GM19324 (cell line): ENCODE measurements around the gene ATP10B.
A peak's percentile ranks its signal among the peaks of the same experiment; 100 is the strongest.

ENCODE experiments used
- ATAC-seq: cut with Tn5 transposase; IDR thresholded peaks from one replicate; pipeline ENCODE4 v1.9.1; 2021; ENCODE audit warnings: mild to moderate bottlenecking, moderate library complexity; ENCODE audit not compliant: unreplicated experiment, low FRiP score

ATP10B gene

DNA sequence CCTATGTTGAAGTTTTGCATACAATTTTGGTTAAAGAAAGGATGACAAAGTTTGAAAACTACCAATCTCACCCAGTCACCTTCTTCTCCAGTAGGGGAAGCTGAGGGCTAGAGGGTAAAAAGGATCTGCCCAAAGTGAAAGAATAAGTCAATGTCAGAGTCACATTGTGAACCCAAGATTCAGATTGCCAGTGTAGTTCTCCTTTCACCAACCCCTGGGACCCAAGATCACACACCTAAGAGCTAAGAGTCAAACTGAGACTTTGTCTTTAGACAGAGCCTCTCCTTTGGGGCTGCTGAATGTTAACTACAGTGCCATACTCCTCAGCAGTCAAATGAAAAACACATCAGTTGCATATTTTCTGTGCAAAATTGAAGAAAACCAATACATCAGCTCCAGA is 210.6 kb downstream of the ATP10B start:
- peak; percentile 60 for ATAC-seq

DNA sequence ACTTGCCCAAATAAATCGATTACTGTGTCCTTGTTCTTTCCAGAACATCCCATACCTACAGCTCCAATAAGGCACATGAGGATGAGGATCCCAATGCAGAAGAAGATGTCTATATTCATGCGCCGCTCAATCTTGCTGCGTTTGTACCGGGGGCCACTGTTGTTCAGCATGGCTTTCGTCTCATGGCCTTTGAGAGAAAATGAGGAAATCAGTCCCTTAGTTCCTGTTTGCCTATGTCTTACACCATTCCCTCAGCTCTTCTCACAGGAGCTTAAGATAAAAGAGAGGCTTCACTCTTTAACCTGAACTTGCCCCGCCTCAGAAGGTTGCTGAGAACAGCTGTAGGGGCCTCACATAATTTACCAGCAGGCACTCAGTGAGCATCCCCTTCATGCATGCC is 211.6 kb downstream of the ATP10B start:
- ATAC-seq = no peak

DNA sequence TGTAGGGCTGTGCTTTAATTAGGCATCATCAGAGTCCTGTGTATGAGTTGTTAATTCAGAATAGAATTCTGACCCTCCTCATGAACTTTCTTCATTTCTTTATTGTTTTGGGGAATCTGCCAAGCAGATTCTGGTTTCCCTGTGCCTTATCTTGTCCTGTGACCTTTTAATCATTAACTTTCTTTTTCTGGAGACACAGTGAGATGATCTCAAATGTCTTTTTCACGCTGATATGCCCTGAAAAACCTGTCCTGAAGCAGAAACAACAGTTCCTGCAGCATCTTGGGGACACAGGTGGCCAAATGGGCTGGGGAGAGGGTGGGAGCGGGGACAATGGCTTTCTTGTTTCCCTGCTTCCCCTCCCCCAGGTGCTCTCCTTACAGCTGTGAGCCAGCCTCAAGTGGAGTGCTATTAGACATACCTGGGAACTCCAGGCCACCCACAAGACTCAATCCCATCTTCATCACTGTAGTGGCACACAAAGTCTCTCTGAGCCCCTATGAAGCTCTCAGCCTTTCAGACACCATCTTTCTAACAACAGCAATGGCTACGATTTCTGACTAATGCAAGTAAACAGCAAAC is 213.8 kb downstream of the ATP10B start:
- no peak for ATAC-seq

DNA sequence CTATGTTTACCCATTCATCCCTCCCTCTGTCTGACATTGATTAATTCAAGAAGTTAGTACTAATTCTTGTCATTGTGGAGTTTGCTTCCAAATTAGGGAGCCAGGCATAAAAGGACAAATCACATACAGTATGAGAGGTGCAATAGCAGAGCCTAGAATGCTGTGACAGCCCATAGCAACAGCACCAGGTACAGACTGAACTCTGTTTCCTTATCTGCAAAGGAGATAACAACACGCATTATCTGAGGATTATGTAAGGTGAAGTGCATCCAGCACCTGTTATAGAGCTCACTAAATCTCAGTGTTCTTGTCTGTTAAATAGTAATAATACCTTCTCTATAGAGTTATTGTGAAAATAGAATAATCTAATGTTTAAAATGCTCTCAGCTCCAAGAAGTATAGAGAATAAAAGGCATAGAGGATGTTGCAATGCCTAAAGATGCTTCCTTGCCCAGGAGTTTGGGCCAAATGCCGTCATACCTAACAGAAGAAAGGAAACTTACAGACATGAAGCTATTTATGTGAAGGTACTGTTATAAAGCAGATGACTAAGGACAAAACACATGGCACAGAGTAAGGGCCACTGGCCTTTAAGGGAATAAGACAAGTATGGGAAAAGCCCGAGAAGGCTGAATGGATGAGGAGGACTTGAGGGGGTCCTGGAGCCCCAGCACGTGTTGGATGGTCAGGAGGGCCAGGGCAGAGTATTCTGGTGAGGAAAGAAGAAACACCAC is 214.5 kb downstream of the ATP10B start:
- no peak for ATAC-seq

DNA sequence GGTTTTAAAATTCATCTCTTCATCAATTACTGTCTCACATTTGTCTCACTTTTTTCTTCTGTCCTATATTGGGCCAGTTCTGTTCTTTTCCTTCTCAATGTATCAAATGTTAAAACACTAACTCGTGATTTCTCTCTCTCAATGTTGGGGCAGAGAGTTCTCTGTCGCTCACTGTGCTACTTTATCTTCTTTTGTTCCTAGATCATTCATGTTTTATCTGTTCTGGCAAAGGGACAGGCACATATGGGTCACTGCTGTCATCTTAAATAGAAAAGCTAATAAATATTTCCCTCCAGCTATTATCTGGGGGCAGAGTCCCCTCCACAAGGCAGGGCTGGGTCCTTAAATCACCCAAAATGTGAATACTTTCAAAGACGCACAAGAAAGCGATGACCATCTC is 216.3 kb downstream of the ATP10B start:
- no peak for ATAC-seq

DNA sequence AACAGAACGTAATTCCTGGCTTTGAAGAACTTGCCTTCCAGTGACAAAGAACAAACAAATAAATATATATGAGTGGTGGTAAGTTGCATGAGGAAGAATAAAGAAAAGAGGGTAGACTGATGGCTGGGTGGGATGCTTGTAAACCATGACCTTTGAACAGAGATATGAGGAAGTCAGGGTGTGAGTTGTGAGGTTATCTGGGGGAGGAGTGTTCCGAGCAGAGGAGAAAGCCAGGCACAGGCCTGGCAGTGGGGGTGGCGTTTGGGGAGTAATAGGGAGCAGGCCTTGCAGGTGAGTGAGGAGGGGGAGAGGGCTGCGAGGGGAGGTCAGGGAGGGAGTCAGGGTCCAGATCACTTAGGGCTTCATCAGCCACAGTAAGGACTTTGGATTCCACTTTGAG is 217.0 kb downstream of the ATP10B start:
- no peak for ATAC-seq

DNA sequence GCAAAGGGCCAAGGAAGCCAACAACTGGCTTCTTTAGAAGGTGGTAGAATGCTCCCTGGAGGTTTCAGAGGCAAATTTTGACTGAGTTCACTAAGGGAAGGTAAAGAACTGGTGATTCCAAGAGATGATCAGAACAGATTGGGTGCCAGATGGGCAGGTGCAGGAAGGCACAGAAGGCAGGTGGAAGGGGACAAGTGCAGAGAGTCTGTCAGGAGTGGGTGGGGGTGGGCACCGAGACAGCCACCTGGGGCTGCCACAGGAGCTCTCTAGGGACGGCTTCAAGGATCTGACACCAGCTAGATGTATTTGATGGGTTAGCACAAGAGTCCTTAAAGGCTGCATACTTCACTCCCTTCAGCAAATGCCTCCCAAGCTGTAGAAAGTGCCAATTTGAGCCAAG is 223.0 kb downstream of the ATP10B start:
- ATAC-seq = no peak

DNA sequence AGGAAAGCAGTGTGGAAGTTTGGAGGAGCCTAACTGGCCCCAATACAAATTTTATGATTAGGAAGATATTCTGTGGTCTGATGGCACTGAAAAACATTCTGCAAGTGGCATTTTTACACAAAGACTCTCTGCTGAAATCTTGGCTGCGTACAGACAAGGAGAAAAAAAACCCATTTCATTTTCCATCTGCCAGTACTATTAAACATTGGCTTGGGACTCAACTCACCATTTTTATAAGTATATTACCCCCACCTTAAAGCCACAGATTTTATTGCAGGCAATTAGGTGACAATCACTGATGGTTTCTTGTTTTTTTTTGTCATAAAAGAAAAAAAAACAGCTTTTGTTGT is 223.4 kb downstream of the ATP10B start:
- ATAC-seq = no peak

DNA sequence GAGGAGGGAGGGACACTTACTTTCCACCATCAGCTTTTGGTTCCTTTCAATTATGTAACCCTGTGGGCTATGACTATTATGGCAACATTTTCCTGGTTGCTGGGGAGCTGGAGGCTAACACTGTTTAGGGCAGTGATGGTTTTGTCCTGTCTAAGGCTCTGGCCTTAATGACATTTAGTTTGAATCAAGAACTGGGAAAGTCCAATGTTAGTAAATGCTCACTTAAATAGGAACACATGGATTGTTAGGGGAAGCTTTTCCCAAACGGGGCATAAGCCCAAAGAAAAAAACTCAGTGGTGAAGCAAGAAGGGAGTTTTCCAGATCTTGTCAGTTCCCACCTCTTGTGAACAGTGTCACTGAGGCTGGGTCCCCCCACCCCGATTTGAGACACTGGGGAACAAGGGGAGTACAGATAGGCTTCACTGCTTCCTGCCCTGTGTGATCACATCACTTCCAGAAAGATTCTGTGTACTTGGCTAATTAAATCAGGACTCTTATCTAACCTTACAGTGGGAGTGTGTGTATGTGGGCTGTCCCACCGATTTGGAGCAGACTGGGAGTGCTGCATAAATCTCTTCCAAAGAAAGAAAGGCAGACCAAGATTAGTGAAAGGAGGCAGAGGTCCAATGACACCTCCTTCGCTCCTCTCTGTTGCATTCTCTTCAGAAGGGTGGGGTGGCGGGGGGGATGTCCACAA is 223.9 kb downstream of the ATP10B start:
- ATAC-seq = no peak

DNA sequence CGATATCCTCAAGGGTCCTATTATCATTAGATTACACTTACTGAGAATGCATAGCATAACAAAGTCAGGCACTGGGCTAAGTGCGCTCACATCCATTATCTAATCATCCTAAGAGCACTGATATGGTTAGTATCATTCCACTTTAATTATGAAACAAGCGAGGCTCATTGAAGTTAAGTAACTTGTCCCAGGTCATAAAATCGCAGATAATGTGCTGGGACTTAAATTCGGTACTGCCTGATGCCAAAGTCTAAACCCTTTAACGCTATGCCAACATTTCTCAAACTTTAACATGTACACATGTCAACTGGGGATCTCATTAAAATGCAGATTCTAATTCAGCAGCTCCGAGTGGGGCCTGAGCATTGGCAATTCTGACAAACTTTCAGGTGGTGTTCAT is 225.7 kb downstream of the ATP10B start:
- ATAC-seq = no peak

DNA sequence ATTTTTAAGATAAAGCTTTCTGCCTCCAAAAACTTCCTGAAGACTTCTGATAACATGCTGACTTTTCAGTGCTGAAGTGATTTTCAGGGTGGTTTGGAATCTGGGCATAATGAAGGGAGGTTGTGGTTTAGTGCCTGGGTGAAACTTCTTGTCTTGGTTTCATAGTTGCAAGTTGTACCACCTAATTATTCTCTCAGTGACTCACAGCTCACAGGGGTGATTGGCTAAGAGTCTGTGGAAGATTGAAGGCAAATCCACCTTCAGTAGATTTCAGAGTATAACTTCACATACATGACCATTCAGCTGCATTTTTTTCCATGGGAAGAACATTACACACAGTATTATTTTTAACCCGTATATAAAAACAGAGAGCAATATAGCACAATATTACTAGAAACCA is 230.5 kb downstream of the ATP10B start:
- no peak for ATAC-seq

DNA sequence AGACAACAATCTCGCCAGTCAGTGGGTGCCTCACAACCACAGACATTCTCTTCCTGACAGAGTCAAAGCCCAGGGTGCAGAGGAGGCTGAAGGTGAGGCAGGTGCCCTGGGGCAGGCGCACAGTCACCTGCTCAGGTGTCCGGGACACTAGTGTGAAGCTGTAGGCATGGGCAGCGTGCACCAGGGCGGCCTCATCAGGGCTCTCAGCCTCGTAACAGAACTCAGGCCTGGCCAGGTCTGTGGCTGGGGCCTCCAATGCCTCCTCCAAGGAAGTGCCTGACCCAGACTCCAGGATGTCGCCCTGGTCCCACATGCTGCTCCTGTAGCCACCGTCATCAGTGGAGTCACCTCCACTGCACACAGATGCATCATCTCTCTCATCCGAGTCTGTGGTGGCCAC is 231.6 kb downstream of the ATP10B start:
- ATAC-seq = no peak

DNA sequence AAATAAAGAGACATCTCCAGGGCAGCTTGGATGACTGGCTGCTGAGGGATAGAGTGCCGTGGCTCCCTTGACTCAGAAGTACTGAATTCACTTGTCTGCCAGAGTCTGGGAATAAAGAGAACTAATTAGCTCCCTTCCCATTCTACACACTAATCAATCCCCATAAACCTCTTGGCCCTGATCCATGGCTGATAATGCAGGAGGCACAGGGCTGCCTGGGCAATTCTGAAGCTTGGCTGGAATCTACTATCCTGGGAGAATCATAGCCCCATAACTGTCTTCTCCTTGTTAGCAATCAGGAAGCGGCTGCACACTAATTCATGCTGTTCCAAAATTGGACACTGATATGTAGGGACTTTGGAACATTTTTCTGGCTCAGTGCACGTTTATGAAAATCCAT is 232.6 kb downstream of the ATP10B start:
- ATAC-seq = no peak

DNA sequence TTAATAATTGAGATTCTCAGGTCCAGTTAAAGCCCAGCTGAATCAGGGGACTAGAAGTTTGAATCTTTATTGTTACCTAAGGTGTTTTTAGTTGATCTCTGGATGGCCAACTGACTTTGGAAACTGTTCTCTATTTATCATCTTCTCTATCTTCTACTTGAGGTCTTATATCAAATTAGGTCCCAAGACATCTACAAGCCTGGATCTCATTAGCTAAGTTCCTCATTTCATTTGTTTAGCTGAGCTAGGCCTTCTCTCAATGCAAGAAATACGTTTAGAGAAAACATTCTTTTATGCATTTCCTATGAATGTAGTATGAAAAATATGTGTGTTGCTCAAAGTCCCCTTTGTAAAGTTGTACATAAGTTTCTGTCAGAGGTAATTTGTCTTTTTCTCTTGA is 233.7 kb downstream of the ATP10B start:
- ATAC-seq = no peak

DNA sequence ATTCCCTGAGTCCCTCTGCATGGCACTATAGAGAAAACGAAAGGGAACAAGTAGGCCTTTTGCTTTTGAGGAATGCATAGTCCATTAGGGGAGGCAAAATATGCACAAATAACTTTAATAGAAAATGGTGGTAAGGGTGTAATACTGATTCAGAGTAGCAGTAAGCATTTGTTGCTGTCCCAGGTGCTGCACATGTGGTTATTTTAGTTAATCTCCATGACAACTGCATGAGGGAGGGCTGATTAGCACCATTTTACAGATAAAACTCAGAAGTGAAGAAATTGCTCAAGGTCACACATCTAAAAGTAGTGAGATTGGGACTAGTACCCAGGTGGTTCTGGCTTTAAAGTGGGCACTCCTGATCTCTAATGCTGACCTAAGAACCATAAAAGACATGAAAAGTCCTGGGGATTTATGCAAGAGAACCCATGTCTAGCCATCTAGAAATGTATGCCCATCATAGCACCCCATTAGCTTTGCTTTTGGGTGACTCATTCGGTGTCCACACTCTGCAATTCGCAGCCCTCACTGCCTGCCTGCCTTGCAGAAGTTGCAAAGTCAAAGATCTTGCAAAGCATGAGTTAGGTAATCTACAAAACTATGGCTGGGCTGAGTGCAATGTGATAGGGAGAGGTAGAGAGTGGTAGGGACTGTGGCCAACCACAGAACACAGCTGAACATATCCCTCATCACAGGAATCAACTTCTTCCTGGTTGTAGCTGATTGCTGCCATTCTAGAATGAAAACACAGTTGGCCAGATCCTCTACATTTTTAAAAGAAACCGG is 235.1 kb downstream of the ATP10B start:
- ATAC-seq = no peak

DNA sequence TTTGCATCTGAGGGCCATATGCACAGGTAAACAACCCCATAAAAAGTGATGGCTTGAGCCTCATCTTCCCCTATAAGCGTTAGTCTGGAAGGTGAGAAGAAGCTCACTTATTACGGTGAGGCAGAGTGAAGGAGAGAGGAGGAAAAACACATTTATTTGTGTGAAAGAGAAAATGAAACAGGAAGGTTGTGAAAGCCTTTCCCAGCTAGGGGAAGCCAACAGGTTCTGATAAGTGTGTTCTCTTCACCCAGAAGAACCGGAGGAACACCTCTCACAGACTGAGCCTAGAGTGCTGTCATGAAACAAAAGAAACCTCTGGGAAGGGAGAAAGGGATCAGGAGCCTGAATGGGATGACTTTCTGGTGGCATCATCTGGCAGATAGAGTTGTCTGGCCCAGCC is 237.9 kb downstream of the ATP10B start:
- no peak for ATAC-seq

DNA sequence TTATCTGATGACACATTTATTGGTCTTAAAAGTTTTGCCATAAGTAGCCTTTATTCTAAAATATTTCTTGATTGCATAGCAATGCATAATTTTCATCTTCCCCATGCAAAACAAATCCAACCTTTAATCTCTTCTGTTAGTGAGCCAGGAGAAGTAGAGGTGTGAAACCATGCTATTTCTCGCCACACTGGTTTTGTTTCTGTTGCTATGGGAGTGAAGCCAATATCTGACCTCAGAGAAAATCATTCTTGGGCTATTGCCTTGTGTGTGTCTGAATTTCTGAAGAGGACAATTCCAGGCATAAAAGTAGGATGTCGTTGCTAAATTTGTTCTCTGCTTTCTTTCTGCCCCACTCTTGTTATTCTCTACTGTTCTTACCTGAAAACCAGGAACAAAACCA is 246.7 kb downstream of the ATP10B start:
- ATAC-seq = no peak

DNA sequence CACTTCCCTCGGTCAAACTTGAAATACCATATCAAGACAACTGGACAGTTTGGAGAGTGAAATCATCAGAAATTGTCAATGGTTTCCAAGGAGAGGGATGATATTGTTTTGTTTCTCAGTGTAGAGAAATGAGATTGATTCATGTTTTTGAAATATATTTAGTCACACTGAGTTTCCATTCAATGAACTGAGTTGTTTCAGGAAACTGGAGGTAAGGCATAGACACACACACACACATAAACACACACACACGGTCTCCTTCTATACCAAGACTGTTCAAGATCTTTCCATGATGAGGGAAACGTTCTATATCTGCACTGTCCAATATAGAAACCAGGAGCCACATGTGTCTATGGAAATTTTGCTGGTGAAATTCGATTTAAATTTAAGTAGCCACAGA is 247.5 kb downstream of the ATP10B start:
- no peak for ATAC-seq

DNA sequence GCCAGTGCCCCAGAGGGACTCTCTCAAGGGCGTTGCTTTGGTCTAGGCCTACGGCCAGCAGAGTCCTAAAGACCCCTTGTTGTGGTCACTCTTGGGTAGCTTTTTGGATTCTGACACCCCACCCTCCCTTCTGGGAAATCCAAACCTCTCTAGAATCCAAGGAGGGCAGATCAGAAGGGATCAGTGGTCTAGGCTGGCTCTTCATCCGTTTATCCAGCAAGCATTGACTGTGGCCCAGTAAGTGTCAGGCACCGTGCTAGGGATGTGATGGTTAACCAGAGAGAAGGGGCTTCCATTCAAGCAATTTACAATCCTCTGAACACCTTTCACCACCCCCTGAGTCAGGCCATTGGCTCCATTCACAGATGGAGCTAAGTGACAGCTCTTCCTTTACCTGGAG is 249.3 kb downstream of the ATP10B start:
- ATAC-seq = no peak

DNA sequence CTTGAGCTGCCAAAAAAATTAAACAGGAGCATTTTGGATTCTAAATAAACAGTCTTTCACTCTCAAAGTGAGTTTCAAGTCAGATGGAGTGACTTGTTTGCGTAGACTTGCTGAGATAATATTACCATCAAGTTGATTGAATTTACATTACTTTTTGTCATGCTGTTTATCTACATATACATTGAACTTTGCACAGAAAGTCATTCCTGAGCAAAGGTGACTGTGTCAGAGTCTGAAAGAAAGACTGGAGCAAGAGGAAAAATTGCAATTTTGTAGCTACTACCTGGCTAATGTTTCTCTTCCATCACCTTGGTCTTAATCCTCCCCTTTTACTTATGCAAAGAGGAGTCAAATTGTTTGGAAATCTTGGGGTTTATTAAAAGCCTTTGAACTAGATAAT is 251.0 kb downstream of the ATP10B start:
- no peak for ATAC-seq

DNA sequence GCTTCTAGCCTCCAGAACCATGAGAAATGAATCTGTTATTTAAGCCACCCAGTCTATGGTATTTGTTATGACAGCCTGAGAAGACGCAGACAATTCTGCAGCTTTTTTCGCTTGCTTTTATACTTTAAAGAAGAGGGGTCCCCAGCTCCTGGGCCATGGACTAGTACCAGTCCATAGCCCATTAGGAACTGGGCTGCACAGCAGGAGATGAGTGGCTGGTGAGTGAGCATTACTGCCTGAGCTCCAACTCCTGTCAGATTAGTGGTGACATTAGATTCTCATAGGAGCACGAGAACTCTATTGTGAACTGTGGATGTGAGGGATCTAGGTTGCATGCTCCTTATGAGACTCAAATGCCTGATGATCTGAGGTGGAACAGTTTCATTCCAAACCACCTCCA is 278.7 kb downstream of the ATP10B start:
- ATAC-seq = no peak
